OCI-LY7 (cell line): ENCODE data around the gene FOXF2. TPM values are rescaled to one million over a fixed set of nuclear protein-coding genes. Genes with fewer than 3 reads are reported as not detected.

Experiments used
- BruUV-seq: library from RNA; stranded (reverse); fragments of 400-500 nt; replicated peaks from 2 replicates; lab custom pipeline; 2021; lab: Mats Ljungman, UMichigan
- CTCF ChIA-PET: fragments of 300-600 bp; sonication (Branson Sonifier 250); formaldehyde crosslinking; loops from one replicate; lab custom pipeline; 2022; ENCODE audit warnings: antibody characterized with exemption; ENCODE audit not compliant: unreplicated experiment; lab: Charles Lee
- POLR2A ChIA-PET: fragments of 300-600 bp; sonication (Branson Sonifier 250); formaldehyde crosslinking; loops from one replicate; lab custom pipeline; 2022; ENCODE audit warnings: antibody characterized with exemption; lab: Charles Lee
- DNase-seq: peaks from one replicate; pipeline ENCODE4 v3.0.0-alpha.2; 2015; ENCODE audit warnings: low spot score
- H2AFZ ChIP-seq: fragments of 200-600 bp; sonication (generic), shearing (Covaris generic); 2 replicates; pipeline ENCODE4 v1.6.1; 2014; ENCODE audit warnings: mild to moderate bottlenecking, antibody characterized with exemption, low read length, moderate library complexity
- H3K27ac ChIP-seq: fragments of 200-600 bp; sonication (generic); 2 replicates; pipeline ENCODE4 v1.5.1; 2014; ENCODE audit warnings: mixed run types, low read depth, mild to moderate bottlenecking, moderate library complexity, low read length, inconsistent platforms; ENCODE audit not compliant: poor library complexity, severe bottlenecking
- H3K36me3 ChIP-seq: fragments of 200-600 bp; sonication (generic); 2 replicates; pipeline ENCODE4 v1.6.1; 2014; ENCODE audit warnings: mild to moderate bottlenecking, antibody characterized with exemption, low read length, moderate library complexity, mixed read lengths; ENCODE audit not compliant: insufficient read depth
- H3K4me1 ChIP-seq: fragments of 200-600 bp; sonication (generic); 2 replicates; pipeline ENCODE4 v1.5.1; 2014; ENCODE audit warnings: mild to moderate bottlenecking, low read length; ENCODE audit not compliant: insufficient read depth, poor library complexity, severe bottlenecking
- H3K4me2 ChIP-seq: fragments of 200-600 bp; sonication (generic); 2 replicates; pipeline ENCODE4 v1.6.1; 2014; ENCODE audit warnings: mild to moderate bottlenecking, low read length
- H3K4me3 ChIP-seq: fragments of 200-600 bp; sonication (generic); 2 replicates; pipeline ENCODE4 v1.5.1; 2014; ENCODE audit warnings: mild to moderate bottlenecking, low read depth, low read length; ENCODE audit not compliant: poor library complexity, severe bottlenecking
- H3K79me2 ChIP-seq: fragments of 200-600 bp; sonication (generic); 2 replicates; pipeline ENCODE4 v1.6.1; 2016; ENCODE audit warnings: low read depth, mild to moderate bottlenecking, low read length, moderate library complexity, mixed read lengths; ENCODE audit not compliant: insufficient read depth
- H3K9me2 ChIP-seq: fragments of 200-600 bp; sonication (generic); 2 replicates; pipeline ENCODE4 v1.6.1; 2016; ENCODE audit warnings: mild to moderate bottlenecking, low read length, mixed read lengths; ENCODE audit not compliant: insufficient read depth
- H3K9me3 ChIP-seq: fragments of 200-600 bp; sonication (generic); 2 replicates; pipeline ENCODE4 v1.6.1; 2014; ENCODE audit warnings: mild to moderate bottlenecking, mixed run types, low read length, mixed read lengths
- H4K20me1 ChIP-seq: fragments of 200-600 bp; sonication (generic); 2 replicates; pipeline ENCODE4 v1.6.1; 2014; ENCODE audit warnings: mild to moderate bottlenecking, antibody characterized with exemption, low read length, moderate library complexity, mixed read lengths; ENCODE audit not compliant: insufficient read depth
- CTCF ChIP-seq: fragments of 200-600 bp; sonication (generic); conservative IDR thresholded peaks from 2 replicates; pipeline ENCODE4 v1.5.1; 2014; ENCODE audit warnings: mild to moderate bottlenecking, antibody characterized with exemption, low read length, moderate library complexity, mixed read lengths
- EZH2phosphoT487 ChIP-seq: fragments of 200-600 bp; sonication (generic); IDR thresholded peaks from 2 replicates; pipeline ENCODE4 v1.6.1; 2018; ENCODE audit warnings: low read depth, borderline replicate concordance, mild to moderate bottlenecking, mixed run types, antibody characterized with exemption, low read length, moderate library complexity, mixed read lengths
- intact Hi-C: fragments of 100-400 bp; cut with micrococcal nuclease; formaldehyde crosslinking; loops from one replicate; pipeline ENCODE4 v1.10.0; 2022; ENCODE audit not compliant: unreplicated experiment
- total RNA-seq, 2 experiments: library from RNA; depleted of rRNA in 1 of 2; stranded (reverse); fragments of >200 nt in 1 of 2; shearing (Covaris generic) in 1 of 2; gene quantifications; 2 replicates each; pipeline ENCODE4 v1.2.3, GENCODE V29; 2014 to 2022

Gene FOXF2
- total RNA-seq, 2 experiments from 2014 or later, result not detected

DNA sequence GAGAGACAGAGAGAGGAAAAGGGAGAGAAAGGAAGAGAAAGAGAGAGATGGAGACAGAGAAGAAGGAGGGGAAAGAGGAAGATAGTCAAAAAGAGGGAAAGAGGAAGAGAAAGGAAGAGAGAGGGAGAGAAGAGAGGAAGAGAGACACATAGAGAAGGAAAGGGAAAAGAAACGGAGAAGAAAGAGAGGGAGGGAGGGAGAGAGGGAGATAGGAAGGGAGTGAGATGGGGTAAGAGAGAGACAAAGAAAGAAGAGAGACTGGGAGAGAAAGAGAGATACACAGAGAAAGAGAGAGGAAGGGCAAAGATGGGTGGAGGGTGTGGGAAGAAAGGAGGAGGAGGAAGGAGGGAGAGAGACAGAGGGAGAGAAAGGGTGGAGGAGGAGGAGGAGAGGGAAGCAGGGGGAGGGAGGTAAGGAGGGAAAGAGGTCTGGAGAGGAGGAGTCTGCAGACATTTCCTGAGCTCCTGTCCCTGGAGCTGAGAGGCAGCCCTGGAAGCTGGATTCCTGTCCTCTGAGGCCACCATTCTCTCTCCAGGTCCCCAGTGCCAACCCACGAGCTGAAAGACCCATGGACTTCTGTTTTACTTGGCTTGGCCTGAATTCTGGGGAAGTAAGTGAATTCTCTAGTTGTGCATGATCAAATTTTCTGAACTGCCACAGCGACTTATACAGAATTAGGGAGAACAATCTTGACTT, 9.9 kb downstream of the FOXF2 start:
- no peak overlapping the region for H3K4me2 ChIP-seq
- TF ChIP-seq EZH2phosphoT487, result no peak
- no peak for TF ChIP-seq CTCF
- BruUV-seq, result no TSS peak
- no peak overlapping the region for H3K4me3 ChIP-seq
- H2AFZ ChIP-seq, result no peak overlapping the region
- ChIA-PET POLR2A (no interaction called here), CTCF (no interaction called here)
- no peak for DNase-seq
- no peaks in the 10 kb centered on the region for H3K4me1 ChIP-seq
- no peak overlapping the region for H3K27ac ChIP-seq
- no peaks in the 10 kb centered on the region for H3K9me2 ChIP-seq
- no peaks in the 10 kb centered on the region for H3K36me3 ChIP-seq
- intact Hi-C loops, result loop anchor here (5.0 kb wide), 2 partner anchors 602 to 807 kb away; no protein-coding TSS in a partner anchor
- no peaks in the 10 kb centered on the region for H3K79me2 ChIP-seq
- no peaks in the 10 kb centered on the region for H4K20me1 ChIP-seq
- no peaks in the 10 kb centered on the region for H3K9me3 ChIP-seq

GRCh38 chr6:1400126-1400850, 10.9 kb downstream of the FOXF2 start:
- no peak overlapping the region for H2AFZ ChIP-seq
- no peaks in the 10 kb centered on the region for H3K79me2 ChIP-seq
- no peaks in the 10 kb centered on the region for H3K4me1 ChIP-seq
- POLR2A ChIA-PET, result no interaction called here
- H3K4me2 ChIP-seq, result no peak overlapping the region
- H4K20me1 ChIP-seq, result no peaks in the 10 kb centered on the region
- no peak for DNase-seq
- no peaks in the 10 kb centered on the region for H3K9me3 ChIP-seq
- CTCF ChIA-PET, result no interaction called here
- H3K27ac ChIP-seq, result no peak overlapping the region
- no peak for TF ChIP-seq CTCF
- no peak for TF ChIP-seq EZH2phosphoT487
- no peak overlapping the region for H3K4me3 ChIP-seq
- H3K9me2 ChIP-seq, result no peaks in the 10 kb centered on the region
- intact Hi-C loops, result no loop called here
- BruUV-seq, result no TSS peak
- H3K36me3 ChIP-seq, result no peaks in the 10 kb centered on the region

DNA sequence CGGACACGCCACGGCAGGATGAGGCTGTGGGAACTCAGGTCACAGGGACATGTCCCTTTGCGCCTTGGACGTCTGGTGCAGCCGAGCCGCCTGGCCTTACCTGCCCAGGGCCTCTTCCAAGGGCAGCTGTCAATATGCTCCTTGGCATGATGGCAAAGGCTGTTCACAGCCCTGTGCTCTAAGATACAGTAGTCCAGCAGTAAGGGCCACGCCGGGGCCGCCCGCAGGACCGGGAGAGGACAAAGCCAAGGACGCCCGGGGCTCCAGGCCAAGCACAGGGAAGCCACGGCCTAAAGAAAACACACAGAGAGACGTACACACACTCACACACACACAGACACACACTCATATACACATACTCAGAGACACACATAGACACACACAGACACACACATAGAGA, 13.0 kb downstream of the FOXF2 start:
- intact Hi-C loops, result no loop called here
- Histone ChIP-seq H3K27ac (no peak overlapping the region), H3K4me1 (no peaks in the 10 kb centered on the region), H3K4me2 (no peak overlapping the region), H2AFZ (no peak overlapping the region), H4K20me1 (no peaks in the 10 kb centered on the region), H3K36me3 (no peaks in the 10 kb centered on the region), H3K9me3 (no peaks in the 10 kb centered on the region), H3K9me2 (no peaks in the 10 kb centered on the region), H3K4me3 (no peak overlapping the region), H3K79me2 (no peaks in the 10 kb centered on the region)
- BruUV-seq, result no TSS peak
- ChIA-PET POLR2A (no interaction called here), CTCF (no interaction called here)
- no peak for TF ChIP-seq EZH2phosphoT487
- no peak for TF ChIP-seq CTCF
- DNase-seq, result no peak
